ENCODE measurements around the gene TXNRD3.

TXNRD3 gene

GRCh38 chr3:126654571-126655383 lies at the start of gene TXNRD3:
Gene TXNRD3, minus strand, starts transcription at chr3:126655124.
- peak; percentile 76 for DNase-seq

- peak; percentile 96 for DNase-seq
These were observed 48.9 kb upstream of the TXNRD3 start, which contains the start of gene CHCHD6 for GRCh38 chr3:126703512-126704493. Gene CHCHD6, plus strand, starts transcription at chr3:126704240. Its CDS starts 73 bp downstream, at chr3:126704313.

GRCh38 chr3:126699011-126699410 lies 44.1 kb upstream of the TXNRD3 start:
- no peak for DNase-seq

GRCh38 chr3:126696701-126697267 lies 41.9 kb upstream of the TXNRD3 start:
- no peak for DNase-seq

- no peak for DNase-seq
These were observed 39.0 kb upstream of the TXNRD3 start for GRCh38 chr3:126693921-126694320.

GRCh38 chr3:126692858-126693257 lies 37.9 kb upstream of the TXNRD3 start:
- no peak for DNase-seq

GRCh38 chr3:126691765-126692164 lies 36.8 kb upstream of the TXNRD3 start:
- DNase-seq: no peak

- no peak for DNase-seq
These were observed 30.6 kb upstream of the TXNRD3 start for GRCh38 chr3:126685493-126685892.

GRCh38 chr3:126685021-126685420 lies 30.1 kb upstream of the TXNRD3 start:
- DNase-seq: no peak

GRCh38 chr3:126684218-126684751 lies 29.4 kb upstream of the TXNRD3 start:
- no peak for DNase-seq

GRCh38 chr3:126683069-126683468 lies 28.1 kb upstream of the TXNRD3 start:
- no peak for DNase-seq

GRCh38 chr3:126682009-126682408 lies 27.1 kb upstream of the TXNRD3 start:
- DNase-seq: no peak

- no peak for DNase-seq
These were observed 25.7 kb upstream of the TXNRD3 start for GRCh38 chr3:126680667-126681055.

GRCh38 chr3:126679831-126680666 lies 25.1 kb upstream of the TXNRD3 start:
- DNase-seq: no peak

- DNase-seq: peak; percentile 80
These were observed 24.4 kb upstream of the TXNRD3 start for GRCh38 chr3:126679318-126679751.

- no peak for DNase-seq
These were observed 23.9 kb upstream of the TXNRD3 start for GRCh38 chr3:126678693-126679317.

GRCh38 chr3:126677862-126678503 lies 23.1 kb upstream of the TXNRD3 start:
- no peak for DNase-seq

GRCh38 chr3:126676919-126677705 lies 22.2 kb upstream of the TXNRD3 start:
- no peak for DNase-seq

- no peak for DNase-seq
These were observed 17.8 kb upstream of the TXNRD3 start for GRCh38 chr3:126672741-126673140.

- DNase-seq: no peak
These were observed 17.4 kb upstream of the TXNRD3 start for GRCh38 chr3:126672340-126672739.
